ENCODE data around the gene CNTN1.

CNTN1 gene

DNA sequence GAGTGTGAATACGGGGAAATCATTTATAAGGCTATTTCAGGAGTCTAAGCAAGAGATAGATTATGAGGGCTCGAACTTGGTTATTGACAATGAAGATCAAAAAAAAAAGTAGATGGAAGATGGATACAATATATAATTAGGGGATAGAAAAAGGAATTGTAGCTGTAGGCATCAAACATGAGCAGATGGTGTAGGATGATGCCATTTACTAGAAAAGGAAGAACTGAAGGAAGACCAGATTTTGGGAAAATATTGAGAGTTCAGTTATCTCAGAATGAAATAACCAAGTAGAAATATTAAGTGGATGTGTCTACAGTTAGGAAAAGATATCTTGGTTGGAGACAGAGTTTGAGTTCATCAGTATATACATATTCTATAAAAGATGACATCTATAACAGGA, 109.6 kb downstream of the CNTN1 start:
- TF ChIP-seq, protein P1, sequence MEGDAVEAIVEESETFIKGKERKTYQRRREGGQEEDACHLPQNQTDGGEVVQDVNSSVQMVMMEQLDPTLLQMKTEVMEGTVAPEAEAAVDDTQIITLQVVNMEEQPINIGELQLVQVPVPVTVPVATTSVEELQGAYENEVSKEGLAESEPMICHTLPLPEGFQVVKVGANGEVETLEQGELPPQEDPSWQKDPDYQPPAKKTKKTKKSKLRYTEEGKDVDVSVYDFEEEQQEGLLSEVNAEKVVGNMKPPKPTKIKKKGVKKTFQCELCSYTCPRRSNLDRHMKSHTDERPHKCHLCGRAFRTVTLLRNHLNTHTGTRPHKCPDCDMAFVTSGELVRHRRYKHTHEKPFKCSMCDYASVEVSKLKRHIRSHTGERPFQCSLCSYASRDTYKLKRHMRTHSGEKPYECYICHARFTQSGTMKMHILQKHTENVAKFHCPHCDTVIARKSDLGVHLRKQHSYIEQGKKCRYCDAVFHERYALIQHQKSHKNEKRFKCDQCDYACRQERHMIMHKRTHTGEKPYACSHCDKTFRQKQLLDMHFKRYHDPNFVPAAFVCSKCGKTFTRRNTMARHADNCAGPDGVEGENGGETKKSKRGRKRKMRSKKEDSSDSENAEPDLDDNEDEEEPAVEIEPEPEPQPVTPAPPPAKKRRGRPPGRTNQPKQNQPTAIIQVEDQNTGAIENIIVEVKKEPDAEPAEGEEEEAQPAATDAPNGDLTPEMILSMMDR (IDR thresholded peaks at IDR 0.05) = no peak

DNA sequence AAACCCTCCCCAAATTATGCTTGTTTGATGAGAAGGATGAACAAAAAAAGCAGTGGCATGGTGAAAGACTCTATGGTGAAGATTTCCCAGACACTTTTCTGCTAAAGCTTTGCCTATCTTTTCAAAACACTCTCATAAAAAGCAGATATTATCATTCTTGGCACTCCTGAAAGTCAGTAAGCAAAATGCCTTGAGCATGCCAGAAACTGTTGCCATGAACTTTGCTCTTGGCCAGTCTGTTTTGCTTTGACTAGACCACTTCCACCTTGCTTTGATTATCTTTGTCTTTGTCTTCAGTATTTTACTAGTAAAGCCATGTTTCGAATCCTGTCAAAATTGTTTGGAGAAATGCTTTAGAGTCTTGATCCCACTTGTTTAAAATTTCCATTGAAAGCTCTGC, 110.4 kb downstream of the CNTN1 start:
- TF ChIP-seq, protein P1 (IDR thresholded peaks at IDR 0.05) = no peak

DNA sequence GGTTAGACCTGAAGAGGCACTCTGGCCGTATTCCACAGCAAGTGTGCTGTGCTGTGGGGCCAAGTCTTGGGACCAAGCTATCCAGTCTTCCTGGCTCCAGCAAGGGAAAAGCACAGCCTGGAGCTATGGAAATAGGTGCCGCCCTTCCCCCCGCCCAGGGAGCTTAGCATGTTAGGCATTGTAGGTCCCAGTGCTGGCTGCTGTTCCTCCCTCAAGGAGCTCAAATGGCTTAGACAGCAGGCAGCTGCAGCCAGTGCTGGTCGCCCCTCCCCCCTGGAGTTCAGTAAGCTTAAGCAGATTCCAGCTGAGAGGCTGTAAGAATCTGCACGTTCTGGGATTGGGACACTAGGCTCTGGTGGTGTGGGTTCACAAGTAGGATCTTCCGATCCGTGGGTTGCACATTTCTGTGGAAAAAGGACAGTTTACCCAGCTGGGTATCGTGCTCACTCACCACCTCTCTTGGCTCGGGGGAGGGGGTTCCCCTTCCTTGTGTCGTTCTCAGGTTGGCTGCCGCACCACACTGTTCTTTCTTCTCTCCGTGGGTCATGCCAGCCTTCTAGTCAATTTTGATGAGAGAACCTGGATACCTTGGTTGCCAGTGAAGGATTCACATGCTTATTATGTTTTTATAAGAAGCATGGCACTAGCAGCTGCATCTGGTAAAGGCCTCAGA, 127.3 kb downstream of the CNTN1 start:
- TF ChIP-seq, protein P1 (IDR thresholded peaks at IDR 0.05) = no peak

DNA sequence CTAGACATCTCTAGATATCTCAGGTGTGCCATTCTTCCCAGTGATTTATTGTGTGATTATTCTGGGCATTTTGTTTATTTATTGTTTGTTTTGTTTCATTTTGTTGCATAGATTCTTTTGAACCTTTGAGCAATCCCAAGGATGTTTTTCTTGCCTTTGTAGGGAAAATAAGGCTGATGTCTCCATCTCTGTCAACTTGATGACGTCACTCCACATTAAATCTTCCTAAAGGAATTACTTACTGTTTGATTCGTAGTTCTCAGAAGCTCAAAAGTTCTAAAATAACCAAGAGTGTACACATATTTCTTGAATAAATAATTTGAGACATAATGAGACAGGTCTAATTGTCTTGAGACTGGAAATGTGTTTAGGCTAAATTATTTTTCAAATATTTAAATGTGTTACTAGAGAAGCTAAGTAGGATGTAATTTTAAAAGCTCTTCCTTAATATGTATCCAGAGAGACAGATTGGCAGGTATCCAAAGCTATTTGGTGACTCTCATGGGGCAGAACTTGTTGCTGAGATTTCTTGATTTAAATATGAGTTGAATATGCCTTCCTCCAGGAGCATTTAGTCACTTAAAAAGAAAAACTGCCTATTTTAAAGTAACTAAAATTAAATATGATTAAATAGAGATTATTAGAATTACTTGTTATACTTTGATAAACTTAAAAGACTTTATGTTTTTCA, 128.7 kb downstream of the CNTN1 start:
- TF ChIP-seq, protein P1 (IDR thresholded peaks at IDR 0.05) = no peak

DNA sequence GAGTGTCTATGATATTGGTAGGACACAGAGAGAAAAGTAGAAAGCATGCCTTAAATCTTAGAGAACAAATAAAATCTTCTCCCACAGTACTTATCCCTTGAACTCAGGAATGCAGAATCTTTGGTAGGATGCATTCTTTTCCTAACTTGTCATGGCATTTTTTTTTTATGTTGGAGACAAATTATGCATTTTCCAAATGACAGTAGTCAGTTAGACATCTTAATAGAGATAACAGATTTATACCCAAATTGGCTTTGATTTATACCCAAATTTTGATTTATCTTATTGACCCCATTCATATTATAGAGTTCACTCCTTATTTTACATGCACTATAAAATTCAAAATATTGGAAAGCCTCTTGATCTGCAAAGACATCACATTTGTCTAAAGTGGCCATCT, 132.9 kb downstream of the CNTN1 start:
- TF ChIP-seq, protein P1 (IDR thresholded peaks at IDR 0.05) = no peak

DNA sequence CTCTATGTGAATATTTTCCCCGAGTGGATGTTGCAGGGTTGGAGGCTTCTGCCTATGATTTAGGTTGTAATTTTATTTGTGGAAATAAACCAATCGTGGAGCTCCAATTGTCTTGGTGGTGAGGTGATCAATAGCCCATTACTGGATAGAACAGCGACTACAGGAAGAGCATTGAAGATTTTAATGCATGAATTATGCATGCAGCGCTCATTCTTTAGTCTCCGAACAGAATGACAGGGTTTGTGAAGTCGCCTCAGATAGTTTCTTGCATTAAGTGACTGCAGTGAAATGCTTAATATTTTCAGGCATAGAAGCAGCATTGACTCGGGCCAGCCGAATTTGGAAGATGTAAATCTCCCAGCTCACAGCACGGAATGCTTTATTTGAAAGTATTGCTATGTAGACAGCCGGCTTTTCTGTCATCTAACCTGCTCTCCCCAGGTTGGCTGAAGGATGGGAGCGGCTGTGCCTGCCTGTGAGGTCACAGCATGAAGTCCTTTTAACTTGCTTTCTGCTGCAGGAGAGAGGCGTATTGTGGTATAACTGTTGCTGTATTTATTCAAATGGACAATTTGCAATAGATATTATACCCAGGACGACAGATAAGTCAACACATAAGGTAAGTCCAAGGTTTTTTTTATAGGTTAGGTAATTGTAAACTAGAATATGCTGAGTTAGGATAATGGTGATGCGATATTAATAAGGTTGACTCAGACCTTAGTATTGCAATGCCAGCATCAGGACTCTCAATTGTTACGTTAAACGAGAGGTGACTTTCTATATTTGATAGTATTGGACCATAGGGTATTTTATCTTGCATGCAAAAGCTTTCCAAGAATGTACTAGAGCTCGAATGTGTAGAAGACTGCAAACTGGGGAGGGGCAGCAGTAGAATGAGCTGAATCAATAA, 135.7 kb downstream of the CNTN1 start:
- TF ChIP-seq, protein P1 (IDR thresholded peaks at IDR 0.05) = no peak

DNA sequence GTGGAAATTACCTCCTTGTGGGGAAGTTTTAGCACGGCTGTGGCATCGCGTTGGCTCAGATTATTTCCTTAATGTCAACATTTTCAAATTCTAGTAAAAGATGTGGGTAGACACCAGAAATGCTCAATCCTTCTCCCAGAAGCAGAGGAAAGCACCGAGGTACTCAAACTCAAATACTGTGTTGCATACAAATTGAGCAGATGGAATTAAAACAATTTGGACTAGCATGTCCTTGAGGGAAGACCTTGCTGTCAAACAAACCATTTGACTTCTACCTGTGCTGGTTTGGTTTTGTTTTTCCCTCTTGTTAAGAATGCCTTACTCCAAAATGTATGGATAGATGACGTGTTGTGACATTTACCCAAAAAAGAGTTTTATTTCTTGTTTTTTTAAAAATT, 136.4 kb downstream of the CNTN1 start:
- TF ChIP-seq, protein P1 (IDR thresholded peaks at IDR 0.05) = no peak
